Measurements from ENCODE around the gene MRPS6. TPM values are rescaled to one million over a fixed set of nuclear protein-coding genes. Genes with fewer than 3 reads are reported as not detected.

MRPS6 gene
- total RNA-seq, 1 donor from 2014 or later = 69.3 TPM

- DNase-seq (ENCODE audit: low spot score) = no peak
Observed at GRCh38 chr21:34131586-34131985, 58.2 kb downstream of the MRPS6 start.

- DNase-seq (ENCODE audit: low spot score) = no peak
Observed at GRCh38 chr21:34132202-34132601, 58.8 kb downstream of the MRPS6 start.

- no peak for DNase-seq (ENCODE audit: low spot score)
Observed at GRCh38 chr21:34132926-34133325, 59.5 kb downstream of the MRPS6 start.

GRCh38 chr21:34133392-34133791 lies 60.0 kb downstream of the MRPS6 start:
- no peak for DNase-seq (ENCODE audit: low spot score)

GRCh38 chr21:34133802-34134201 lies 60.4 kb downstream of the MRPS6 start:
- DNase-seq (ENCODE audit: low spot score) = no peak

GRCh38 chr21:34135330-34135729 lies 62.0 kb downstream of the MRPS6 start:
- no peak for DNase-seq (ENCODE audit: low spot score)

GRCh38 chr21:34141373-34141772 lies 68.0 kb downstream of the MRPS6 start:
- DNase-seq (ENCODE audit: low spot score) = no peak

GRCh38 chr21:34143685-34144182 lies 70.4 kb downstream of the MRPS6 start:
- DNase-seq (ENCODE audit: low spot score) = no peak

- no peak for DNase-seq (ENCODE audit: low spot score)
Observed at GRCh38 chr21:34144224-34144623, 70.8 kb downstream of the MRPS6 start.

- DNase-seq (ENCODE audit: low spot score) = no peak
Observed at GRCh38 chr21:34147792-34148418, 74.5 kb downstream of the MRPS6 start.

- no peak for DNase-seq (ENCODE audit: low spot score)
Observed at GRCh38 chr21:34148419-34148804, 75.0 kb downstream of the MRPS6 start.

- DNase-seq (ENCODE audit: low spot score) = no peak
Observed at GRCh38 chr21:34148826-34149558, 75.6 kb downstream of the MRPS6 start.

- DNase-seq (ENCODE audit: low spot score) = no peak
Observed at GRCh38 chr21:34152500-34152899, 79.1 kb downstream of the MRPS6 start.

- DNase-seq (ENCODE audit: low spot score) = no peak
Observed at GRCh38 chr21:34154878-34155277, 81.5 kb downstream of the MRPS6 start.

GRCh38 chr21:34156957-34157356 lies 83.6 kb downstream of the MRPS6 start:
- no peak for DNase-seq (ENCODE audit: low spot score)

GRCh38 chr21:34157521-34157920 lies 84.1 kb downstream of the MRPS6 start:
- no peak for DNase-seq (ENCODE audit: low spot score)

GRCh38 chr21:34158866-34159835 lies 85.8 kb downstream of the MRPS6 start:
- no peak for DNase-seq (ENCODE audit: low spot score)

- no peak for DNase-seq (ENCODE audit: low spot score)
Observed at GRCh38 chr21:34166468-34166867, 93.1 kb downstream of the MRPS6 start.

GRCh38 chr21:34170886-34171285 lies 97.5 kb downstream of the MRPS6 start:
- DNase-seq (ENCODE audit: low spot score) = no peak

- DNase-seq (ENCODE audit: low spot score) = no peak
Observed at GRCh38 chr21:34174470-34174869, 101.1 kb downstream of the MRPS6 start.

- DNase-seq (ENCODE audit: low spot score) = no peak
Observed at GRCh38 chr21:34176448-34176847, 103.1 kb downstream of the MRPS6 start.

Data from mesenteric fat pad (tissue), 1 donor.